Choroid plexus epithelial cell (primary cell): ENCODE measurements around the gene TRNP1.

Experiments
- DNase-seq: peaks from one replicate; pipeline ENCODE4 v3.0.0-alpha.2; 2010; ENCODE audit warnings: low read depth
- H3K4me3 ChIP-seq: 2 replicates; pipeline ENCODE4 v1.5.1; 2011; ENCODE audit warnings: low read depth, mild to moderate bottlenecking, control low read depth, low read length, moderate library complexity
- TF ChIP-seq, protein P1 (sequence below): conservative IDR thresholded peaks from 2 replicates; pipeline ENCODE4 v1.5.1; 2011; ENCODE audit warnings: low read depth, mild to moderate bottlenecking, control low read depth, inconsistent platforms, low read length, moderate library complexity

Gene TRNP1

DNA sequence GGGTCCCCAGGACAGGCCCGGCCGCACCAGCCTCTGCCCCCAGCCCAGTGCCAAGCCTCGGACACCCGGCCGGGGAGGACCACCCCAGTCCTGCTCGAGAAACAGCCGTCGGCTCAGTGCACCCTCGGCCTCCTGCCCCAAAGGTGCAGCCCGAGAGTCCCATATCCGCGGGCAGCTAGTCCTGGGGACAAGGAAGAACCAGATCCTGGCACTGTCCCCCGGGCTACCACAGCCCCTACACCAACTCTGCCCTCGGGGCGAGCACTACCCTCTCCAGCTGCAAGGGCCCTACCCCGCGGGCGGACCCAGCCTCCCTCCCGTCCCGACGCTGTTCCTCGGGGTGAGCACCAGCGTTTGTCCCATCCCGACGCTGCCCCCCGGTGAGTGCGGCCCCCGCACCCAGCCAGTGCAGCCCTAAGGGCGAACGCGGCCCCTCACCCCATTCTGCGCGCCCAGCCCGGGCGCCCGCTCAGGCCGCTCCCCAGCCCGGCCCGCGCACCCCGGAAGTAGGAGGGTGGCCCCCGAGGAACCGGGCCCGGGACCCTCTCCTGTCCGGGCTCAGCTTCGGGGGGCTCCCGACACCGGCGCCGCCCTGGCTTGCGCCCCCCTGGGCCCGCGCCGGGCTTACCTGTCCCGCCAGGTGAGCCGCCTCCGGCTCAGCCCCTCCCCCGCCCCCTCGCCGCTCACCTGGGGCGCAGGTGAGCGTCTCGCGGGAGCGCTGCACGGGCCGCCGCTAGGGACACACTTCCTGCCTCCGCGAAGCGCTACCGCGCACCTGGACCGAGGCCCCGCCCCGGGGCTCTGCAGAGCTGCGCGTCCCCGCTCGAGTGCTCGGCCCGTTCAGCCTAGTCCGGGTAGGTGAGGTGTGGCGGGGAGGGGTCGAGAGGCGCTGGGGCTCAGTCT lies 33.5 kb upstream of the TRNP1 start, which contains the start of gene KDF1:
TSS of gene KDF1 (minus strand) at position 747 of the 903 bp plus-strand sequence. CDS start 8,088 bp downstream, outside the sequence.
- TF ChIP-seq, protein P1, sequence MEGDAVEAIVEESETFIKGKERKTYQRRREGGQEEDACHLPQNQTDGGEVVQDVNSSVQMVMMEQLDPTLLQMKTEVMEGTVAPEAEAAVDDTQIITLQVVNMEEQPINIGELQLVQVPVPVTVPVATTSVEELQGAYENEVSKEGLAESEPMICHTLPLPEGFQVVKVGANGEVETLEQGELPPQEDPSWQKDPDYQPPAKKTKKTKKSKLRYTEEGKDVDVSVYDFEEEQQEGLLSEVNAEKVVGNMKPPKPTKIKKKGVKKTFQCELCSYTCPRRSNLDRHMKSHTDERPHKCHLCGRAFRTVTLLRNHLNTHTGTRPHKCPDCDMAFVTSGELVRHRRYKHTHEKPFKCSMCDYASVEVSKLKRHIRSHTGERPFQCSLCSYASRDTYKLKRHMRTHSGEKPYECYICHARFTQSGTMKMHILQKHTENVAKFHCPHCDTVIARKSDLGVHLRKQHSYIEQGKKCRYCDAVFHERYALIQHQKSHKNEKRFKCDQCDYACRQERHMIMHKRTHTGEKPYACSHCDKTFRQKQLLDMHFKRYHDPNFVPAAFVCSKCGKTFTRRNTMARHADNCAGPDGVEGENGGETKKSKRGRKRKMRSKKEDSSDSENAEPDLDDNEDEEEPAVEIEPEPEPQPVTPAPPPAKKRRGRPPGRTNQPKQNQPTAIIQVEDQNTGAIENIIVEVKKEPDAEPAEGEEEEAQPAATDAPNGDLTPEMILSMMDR = no peak

DNA sequence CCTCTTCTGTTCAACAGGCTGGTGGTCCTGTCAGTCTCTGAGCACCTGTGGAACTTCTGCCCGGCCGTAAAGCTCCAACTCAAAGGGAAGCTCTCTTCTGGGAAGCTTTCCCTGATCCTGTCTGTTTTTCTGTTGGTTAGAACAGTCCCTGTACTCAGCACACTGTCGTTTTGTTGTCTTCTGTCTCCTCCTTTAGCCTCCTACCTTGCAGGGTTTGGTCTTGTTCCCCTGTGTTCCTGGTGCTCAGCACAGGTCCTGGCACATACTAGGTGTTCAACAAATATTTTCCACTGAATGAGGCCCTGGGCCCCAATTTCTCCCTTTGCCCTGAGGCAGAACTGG lies 32.9 kb upstream of the TRNP1 start:
- DNase-seq = no peak
- TF ChIP-seq, protein P1 = no peak
- peak overlapping the region; percentile 54 for H3K4me3 ChIP-seq

More for the DNA sequence above, 33.5 kb upstream of the TRNP1 start, which contains the start of gene KDF1:
- DNase-seq = no peak
- H3K4me3 ChIP-seq = peak within 1 kb of the TSS; percentile 54

DNA sequence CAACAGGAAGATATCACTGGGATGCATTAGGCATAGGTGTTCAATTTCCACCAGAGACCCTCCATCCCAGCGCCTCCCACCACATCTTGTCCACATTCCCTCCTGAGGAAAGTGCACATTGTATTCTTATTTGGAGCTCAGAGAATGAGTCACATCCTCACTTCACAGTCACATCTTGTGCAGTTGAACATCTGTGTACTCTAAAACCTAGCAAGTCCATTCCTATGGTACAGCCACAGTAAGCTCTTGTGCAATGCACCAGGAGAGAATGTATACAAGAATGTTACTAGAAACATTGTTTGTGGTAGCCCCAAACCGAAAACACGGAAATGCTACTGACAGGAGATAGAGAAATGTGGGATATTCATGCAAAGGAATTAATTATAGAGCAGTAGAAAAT lies 31.7 kb upstream of the TRNP1 start:
- DNase-seq = peak; percentile 97
- no peak overlapping the region for H3K4me3 ChIP-seq
- TF ChIP-seq, protein P1 = no peak

DNA sequence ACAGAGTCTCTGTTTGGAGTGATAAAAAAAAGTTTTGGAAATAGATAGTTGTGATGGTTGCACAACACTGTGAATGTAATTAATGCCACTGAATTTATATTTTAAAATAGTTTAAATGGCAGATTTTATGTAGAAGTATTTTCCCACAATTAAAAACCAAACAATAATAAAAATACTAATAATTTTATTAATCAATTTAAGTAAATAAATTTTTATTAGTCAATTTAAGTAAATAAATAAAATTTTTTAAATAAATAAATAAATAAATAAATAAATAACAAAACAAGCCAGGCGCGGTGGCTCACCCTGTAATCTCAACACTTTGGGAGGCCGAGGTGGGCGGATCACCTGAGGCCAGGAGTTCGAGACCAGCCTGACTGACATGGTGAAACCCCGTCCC lies 28.3 kb upstream of the TRNP1 start:
- TF ChIP-seq, protein P1 = no peak
- no peak for DNase-seq
- H3K4me3 ChIP-seq = no peak overlapping the region

DNA sequence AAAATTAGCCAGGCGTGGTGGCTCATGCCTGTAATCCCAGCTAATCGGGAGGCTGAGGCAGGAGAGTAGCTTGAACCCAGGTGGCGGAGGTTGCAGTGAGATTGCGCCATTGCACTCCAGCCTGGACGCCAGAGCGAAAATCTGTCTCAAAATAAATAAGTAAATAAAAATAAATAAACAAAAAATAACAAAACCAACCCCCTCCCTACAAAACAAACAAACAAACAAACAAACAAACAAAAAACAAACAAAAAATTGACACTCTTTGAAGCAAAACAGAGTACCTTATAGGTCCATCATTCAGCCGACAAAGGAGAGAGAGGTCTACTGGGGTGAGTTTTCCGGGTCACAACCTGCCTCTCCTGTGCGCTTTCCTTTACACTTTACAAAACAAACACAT lies 27.9 kb upstream of the TRNP1 start:
- DNase-seq = no peak
- no peak overlapping the region for H3K4me3 ChIP-seq
- TF ChIP-seq, protein P1 = no peak

DNA sequence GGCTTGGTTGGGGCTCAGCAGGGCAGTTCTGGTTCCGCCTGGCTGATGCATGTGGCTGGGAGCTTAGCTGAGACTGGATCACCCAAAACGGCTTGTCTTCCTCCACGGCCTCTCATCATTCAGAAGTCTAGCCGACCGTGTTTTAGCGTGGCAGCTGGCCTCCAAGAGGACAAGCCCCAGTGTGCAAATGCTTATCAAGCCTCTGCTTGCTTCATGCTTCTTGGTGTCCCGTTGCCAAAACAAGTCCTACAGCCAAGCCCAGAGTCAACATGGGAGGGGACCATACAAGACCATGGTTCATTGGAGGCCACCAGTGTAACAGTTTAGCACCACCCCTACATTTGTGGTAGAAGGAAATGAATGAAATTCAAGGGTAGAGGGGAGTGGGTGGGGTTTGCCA lies 22.7 kb upstream of the TRNP1 start:
- TF ChIP-seq, protein P1 = no peak
- no peak overlapping the region for H3K4me3 ChIP-seq
- DNase-seq = peak; percentile 21

DNA sequence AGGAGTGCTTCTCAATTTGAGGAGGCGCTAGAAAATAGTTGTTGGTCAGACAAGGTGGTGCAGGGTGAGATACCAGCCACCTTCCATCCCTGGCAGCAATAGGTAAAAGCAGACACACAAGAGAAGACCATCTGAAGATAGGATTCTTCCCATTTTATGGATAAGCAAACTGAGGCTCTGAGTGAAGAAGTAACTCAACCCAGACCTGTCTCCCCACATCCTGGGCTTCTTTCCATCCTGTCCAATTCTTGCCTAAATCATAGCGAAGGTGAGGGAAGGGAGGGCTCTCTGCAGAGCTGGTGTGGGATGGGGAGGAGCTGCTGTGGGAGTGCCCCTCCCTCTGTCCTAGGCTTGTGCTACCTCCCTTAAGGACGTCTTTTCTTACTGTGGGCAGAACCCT lies 21.9 kb upstream of the TRNP1 start:
- TF ChIP-seq, protein P1 = no peak
- no peak for DNase-seq
- H3K4me3 ChIP-seq = no peak overlapping the region
